ENCODE data around the gene DHFR2.

DNA sequence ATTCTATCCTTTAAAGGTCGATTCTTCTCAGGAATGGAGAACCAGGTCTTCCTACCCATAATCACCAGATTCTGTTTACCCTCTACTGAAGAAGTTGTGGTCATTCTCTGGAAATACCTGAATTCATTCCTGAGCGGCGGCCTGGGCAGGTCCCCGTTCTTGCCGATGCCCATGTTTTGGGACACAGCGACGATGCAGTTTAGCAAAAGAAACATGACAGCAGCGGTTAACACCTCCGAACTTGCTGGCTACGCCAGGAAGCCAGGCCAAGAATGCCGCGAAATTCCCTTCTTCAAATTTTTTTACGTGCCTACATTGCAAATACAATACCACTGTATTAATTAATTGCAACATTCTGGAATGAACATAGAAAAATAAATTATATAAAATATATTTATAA, 1.4 kb downstream of the DHFR2 start:
- TF ChIP-seq, protein P1, sequence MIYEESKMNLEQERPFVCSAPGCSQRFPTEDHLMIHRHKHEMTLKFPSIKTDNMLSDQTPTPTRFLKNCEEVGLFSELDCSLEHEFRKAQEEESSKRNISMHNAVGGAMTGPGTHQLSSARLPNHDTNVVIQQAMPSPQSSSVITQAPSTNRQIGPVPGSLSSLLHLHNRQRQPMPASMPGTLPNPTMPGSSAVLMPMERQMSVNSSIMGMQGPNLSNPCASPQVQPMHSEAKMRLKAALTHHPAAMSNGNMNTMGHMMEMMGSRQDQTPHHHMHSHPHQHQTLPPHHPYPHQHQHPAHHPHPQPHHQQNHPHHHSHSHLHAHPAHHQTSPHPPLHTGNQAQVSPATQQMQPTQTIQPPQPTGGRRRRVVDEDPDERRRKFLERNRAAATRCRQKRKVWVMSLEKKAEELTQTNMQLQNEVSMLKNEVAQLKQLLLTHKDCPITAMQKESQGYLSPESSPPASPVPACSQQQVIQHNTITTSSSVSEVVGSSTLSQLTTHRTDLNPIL (CRISPR knock-in tag; IDR thresholded peaks at IDR 0.05; ENCODE audit: low read depth): no peak
- TF ChIP-seq BACH2 (CRISPR knock-in tag; IDR thresholded peaks at IDR 0.05; ENCODE audit: borderline replicate concordance) (no peak), SNAI2 (CRISPR knock-in tag; IDR thresholded peaks at IDR 0.05) (no peak), ZFP3 (CRISPR knock-in tag; IDR thresholded peaks at IDR 0.05) (no peak), ZNF565 (CRISPR knock-in tag; conservative IDR thresholded peaks at IDR 0.05; ENCODE audit: low read depth) (no peak), ARNTL (CRISPR knock-in tag; IDR thresholded peaks at IDR 0.05; ENCODE audit: borderline replicate concordance, low read depth) (no peak), ZNF8 (CRISPR knock-in tag; IDR thresholded peaks at IDR 0.05) (no peak), ZFP30 (CRISPR knock-in tag; IDR thresholded peaks at IDR 0.05) (no peak)
- TF ChIP-seq, protein P2, sequence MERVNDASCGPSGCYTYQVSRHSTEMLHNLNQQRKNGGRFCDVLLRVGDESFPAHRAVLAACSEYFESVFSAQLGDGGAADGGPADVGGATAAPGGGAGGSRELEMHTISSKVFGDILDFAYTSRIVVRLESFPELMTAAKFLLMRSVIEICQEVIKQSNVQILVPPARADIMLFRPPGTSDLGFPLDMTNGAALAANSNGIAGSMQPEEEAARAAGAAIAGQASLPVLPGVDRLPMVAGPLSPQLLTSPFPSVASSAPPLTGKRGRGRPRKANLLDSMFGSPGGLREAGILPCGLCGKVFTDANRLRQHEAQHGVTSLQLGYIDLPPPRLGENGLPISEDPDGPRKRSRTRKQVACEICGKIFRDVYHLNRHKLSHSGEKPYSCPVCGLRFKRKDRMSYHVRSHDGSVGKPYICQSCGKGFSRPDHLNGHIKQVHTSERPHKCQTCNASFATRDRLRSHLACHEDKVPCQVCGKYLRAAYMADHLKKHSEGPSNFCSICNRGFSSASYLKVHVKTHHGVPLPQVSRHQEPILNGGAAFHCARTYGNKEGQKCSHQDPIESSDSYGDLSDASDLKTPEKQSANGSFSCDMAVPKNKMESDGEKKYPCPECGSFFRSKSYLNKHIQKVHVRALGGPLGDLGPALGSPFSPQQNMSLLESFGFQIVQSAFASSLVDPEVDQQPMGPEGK (CRISPR knock-in tag; IDR thresholded peaks at IDR 0.05; ENCODE audit: borderline replicate concordance): no peak
